WTC11 (cell line): ENCODE results near the gene SEMA4F.

Source experiments
- E2F1 ChIP-seq: sonication (generic); formaldehyde crosslinking; IDR thresholded peaks from 2 replicates; pipeline ENCODE4 v1.8.0; 2022; ENCODE audit warnings: mild to moderate bottlenecking, missing genetic modification reagents
- FOXJ3 ChIP-seq: sonication (generic); formaldehyde crosslinking; IDR thresholded peaks from 2 replicates; pipeline ENCODE4 v1.9.0; 2021; ENCODE audit warnings: missing genetic modification reagents, mild to moderate bottlenecking, borderline replicate concordance
- FOXP4 ChIP-seq: sonication (generic); formaldehyde crosslinking; IDR thresholded peaks from 2 replicates; pipeline ENCODE4 v1.8.0; 2022; ENCODE audit warnings: mild to moderate bottlenecking, missing genetic modification reagents
- KAT7 ChIP-seq: sonication (generic); formaldehyde crosslinking; IDR thresholded peaks from 2 replicates; pipeline ENCODE4 v1.8.1; 2023; ENCODE audit warnings: missing genetic modification reagents, mild to moderate bottlenecking, borderline replicate concordance
- SMAD3 ChIP-seq: sonication (generic); formaldehyde crosslinking; IDR thresholded peaks from 2 replicates; pipeline ENCODE4 v1.8.0; 2022; ENCODE audit warnings: missing genetic modification reagents, mild to moderate bottlenecking, borderline replicate concordance
- ZBTB43 ChIP-seq: sonication (generic); formaldehyde crosslinking; IDR thresholded peaks from 2 replicates; pipeline ENCODE4 v1.8.1; 2023; ENCODE audit warnings: mild to moderate bottlenecking, missing genetic modification reagents
- ZNF416 ChIP-seq: fragments of 250-450 bp; sonication (Bioruptor Pico); IDR thresholded peaks from 2 replicates; pipeline ENCODE4 v1.9.0; 2021; ENCODE audit warnings: mild to moderate bottlenecking, inconsistent platforms
- TF ChIP-seq, protein P1 (sequence below): sonication (generic); formaldehyde crosslinking; IDR thresholded peaks from 2 replicates; pipeline ENCODE4 v1.8.0; 2022; ENCODE audit warnings: mild to moderate bottlenecking, missing genetic modification reagents
- TF ChIP-seq, protein P2 (sequence below): fragments of 200-600 bp; IDR thresholded peaks from 2 replicates; pipeline ENCODE4 v1.8.0; 2022; ENCODE audit warnings: antibody characterized with exemption
- TF ChIP-seq, protein P3 (sequence below): sonication (generic); formaldehyde crosslinking; IDR thresholded peaks from 2 replicates; pipeline ENCODE4 v1.8.0; 2023; ENCODE audit warnings: missing genetic modification reagents
- TF ChIP-seq, protein P4 (sequence below): sonication (generic); formaldehyde crosslinking; IDR thresholded peaks from 2 replicates; pipeline ENCODE4 v1.8.1; 2023; ENCODE audit warnings: mild to moderate bottlenecking, missing genetic modification reagents, borderline replicate concordance

DNA sequence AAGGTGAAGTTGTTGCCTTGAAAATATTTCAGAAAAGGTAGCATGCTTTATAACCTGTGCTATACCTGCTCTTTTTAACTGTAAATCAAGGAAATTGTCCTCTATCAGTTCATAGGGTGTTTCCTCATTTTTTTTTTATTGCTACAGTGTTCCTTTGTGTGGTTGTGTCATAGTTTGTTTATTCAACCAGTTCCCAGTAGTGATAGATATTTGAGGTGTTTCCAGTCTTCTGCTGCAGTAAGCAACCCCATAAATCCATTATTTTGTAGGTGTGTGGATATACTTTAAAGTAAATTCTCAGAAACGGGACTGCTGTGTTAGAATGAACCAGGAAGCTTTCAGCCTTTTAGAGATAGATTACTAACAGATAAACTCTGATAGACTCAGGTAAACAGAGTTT lies 39.6 kb downstream of the SEMA4F start:
- no peak for TF ChIP-seq SMAD3 (CRISPR knock-in tag)
- TF ChIP-seq, protein P1, sequence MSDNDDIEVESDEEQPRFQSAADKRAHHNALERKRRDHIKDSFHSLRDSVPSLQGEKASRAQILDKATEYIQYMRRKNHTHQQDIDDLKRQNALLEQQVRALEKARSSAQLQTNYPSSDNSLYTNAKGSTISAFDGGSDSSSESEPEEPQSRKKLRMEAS (CRISPR knock-in tag), result no peak
- TF ChIP-seq, protein P2, sequence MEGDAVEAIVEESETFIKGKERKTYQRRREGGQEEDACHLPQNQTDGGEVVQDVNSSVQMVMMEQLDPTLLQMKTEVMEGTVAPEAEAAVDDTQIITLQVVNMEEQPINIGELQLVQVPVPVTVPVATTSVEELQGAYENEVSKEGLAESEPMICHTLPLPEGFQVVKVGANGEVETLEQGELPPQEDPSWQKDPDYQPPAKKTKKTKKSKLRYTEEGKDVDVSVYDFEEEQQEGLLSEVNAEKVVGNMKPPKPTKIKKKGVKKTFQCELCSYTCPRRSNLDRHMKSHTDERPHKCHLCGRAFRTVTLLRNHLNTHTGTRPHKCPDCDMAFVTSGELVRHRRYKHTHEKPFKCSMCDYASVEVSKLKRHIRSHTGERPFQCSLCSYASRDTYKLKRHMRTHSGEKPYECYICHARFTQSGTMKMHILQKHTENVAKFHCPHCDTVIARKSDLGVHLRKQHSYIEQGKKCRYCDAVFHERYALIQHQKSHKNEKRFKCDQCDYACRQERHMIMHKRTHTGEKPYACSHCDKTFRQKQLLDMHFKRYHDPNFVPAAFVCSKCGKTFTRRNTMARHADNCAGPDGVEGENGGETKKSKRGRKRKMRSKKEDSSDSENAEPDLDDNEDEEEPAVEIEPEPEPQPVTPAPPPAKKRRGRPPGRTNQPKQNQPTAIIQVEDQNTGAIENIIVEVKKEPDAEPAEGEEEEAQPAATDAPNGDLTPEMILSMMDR, result no peak
- TF ChIP-seq KAT7 (CRISPR knock-in tag), result no peak
- TF ChIP-seq, protein P3, sequence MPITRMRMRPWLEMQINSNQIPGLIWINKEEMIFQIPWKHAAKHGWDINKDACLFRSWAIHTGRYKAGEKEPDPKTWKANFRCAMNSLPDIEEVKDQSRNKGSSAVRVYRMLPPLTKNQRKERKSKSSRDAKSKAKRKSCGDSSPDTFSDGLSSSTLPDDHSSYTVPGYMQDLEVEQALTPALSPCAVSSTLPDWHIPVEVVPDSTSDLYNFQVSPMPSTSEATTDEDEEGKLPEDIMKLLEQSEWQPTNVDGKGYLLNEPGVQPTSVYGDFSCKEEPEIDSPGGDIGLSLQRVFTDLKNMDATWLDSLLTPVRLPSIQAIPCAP (CRISPR knock-in tag), result no peak
- no peak for TF ChIP-seq E2F1 (CRISPR knock-in tag)
- TF ChIP-seq FOXJ3 (CRISPR knock-in tag), result no peak
- no peak for TF ChIP-seq ZBTB43 (CRISPR knock-in tag)
- TF ChIP-seq FOXP4 (CRISPR knock-in tag), result no peak
- TF ChIP-seq, protein P4, sequence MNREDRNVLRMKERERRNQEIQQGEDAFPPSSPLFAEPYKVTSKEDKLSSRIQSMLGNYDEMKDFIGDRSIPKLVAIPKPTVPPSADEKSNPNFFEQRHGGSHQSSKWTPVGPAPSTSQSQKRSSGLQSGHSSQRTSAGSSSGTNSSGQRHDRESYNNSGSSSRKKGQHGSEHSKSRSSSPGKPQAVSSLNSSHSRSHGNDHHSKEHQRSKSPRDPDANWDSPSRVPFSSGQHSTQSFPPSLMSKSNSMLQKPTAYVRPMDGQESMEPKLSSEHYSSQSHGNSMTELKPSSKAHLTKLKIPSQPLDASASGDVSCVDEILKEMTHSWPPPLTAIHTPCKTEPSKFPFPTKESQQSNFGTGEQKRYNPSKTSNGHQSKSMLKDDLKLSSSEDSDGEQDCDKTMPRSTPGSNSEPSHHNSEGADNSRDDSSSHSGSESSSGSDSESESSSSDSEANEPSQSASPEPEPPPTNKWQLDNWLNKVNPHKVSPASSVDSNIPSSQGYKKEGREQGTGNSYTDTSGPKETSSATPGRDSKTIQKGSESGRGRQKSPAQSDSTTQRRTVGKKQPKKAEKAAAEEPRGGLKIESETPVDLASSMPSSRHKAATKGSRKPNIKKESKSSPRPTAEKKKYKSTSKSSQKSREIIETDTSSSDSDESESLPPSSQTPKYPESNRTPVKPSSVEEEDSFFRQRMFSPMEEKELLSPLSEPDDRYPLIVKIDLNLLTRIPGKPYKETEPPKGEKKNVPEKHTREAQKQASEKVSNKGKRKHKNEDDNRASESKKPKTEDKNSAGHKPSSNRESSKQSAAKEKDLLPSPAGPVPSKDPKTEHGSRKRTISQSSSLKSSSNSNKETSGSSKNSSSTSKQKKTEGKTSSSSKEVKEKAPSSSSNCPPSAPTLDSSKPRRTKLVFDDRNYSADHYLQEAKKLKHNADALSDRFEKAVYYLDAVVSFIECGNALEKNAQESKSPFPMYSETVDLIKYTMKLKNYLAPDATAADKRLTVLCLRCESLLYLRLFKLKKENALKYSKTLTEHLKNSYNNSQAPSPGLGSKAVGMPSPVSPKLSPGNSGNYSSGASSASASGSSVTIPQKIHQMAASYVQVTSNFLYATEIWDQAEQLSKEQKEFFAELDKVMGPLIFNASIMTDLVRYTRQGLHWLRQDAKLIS (CRISPR knock-in tag), result no peak
- no peak for TF ChIP-seq ZNF416 (CRISPR knock-in tag)
